Osteoblast (primary cell): ENCODE data around the gene LRP1. TPM values are rescaled to one million over a fixed set of nuclear protein-coding genes. Genes with fewer than 3 reads are reported as not detected.

Experiments used
- DNase-seq: peaks from one replicate; pipeline ENCODE4 v3.0.0; 2011; ENCODE audit warnings: low spot score, mixed read lengths; ENCODE audit not compliant: insufficient read length; ENCODE audit errors: missing footprints
- H2AFZ ChIP-seq: 2 replicates; pipeline ENCODE4 v1.6.0; 2011; ENCODE audit warnings: mild to moderate bottlenecking, low read length
- H3K27ac ChIP-seq: 2 replicates; pipeline ENCODE4 v1.5.1; 2011; ENCODE audit warnings: mild to moderate bottlenecking, low read depth, low read length, moderate library complexity
- H3K27me3 ChIP-seq: 2 replicates; pipeline ENCODE4 v1.6.0; 2012; ENCODE audit warnings: mild to moderate bottlenecking, control low read depth, inconsistent platforms, low read length, moderate library complexity; ENCODE audit not compliant: insufficient read depth
- H3K36me3 ChIP-seq: 2 replicates; pipeline ENCODE4 v1.5.1; 2011; ENCODE audit warnings: mild to moderate bottlenecking, low read length, control low read depth, moderate library complexity; ENCODE audit not compliant: insufficient read depth
- H3K4me1 ChIP-seq: 2 replicates; pipeline ENCODE4 v1.5.1; 2011; ENCODE audit warnings: mild to moderate bottlenecking, low read length, control low read depth, moderate library complexity; ENCODE audit not compliant: insufficient read depth
- H3K4me2 ChIP-seq: 2 replicates; pipeline ENCODE4 v1.6.0; 2011; ENCODE audit warnings: mild to moderate bottlenecking, low read length; ENCODE audit not compliant: insufficient read depth
- H3K4me3 ChIP-seq: fragments of 200-600 bp; sonication (generic); 3 replicates; pipeline ENCODE4 v1.5.1; 2012; ENCODE audit warnings: mild to moderate bottlenecking, low read length, inconsistent platforms; ENCODE audit not compliant: insufficient read depth
- H3K79me2 ChIP-seq: 2 replicates; pipeline ENCODE4 v1.6.0; 2012; ENCODE audit warnings: mild to moderate bottlenecking, low read length, control low read depth, inconsistent platforms; ENCODE audit not compliant: insufficient read depth
- H3K9me3 ChIP-seq: 2 replicates; pipeline ENCODE4 v1.5.1; 2011; ENCODE audit warnings: low read depth, low read length, control low read depth
- H4K20me1 ChIP-seq: 2 replicates; pipeline ENCODE4 v1.6.0; 2012; ENCODE audit warnings: mild to moderate bottlenecking, low read length, control low read depth; ENCODE audit not compliant: insufficient read depth
- total RNA-seq: library from RNA; depleted of rRNA; stranded (reverse); fragments of >200 nt; gene quantifications from 2 replicates; pipeline ENCODE4 v1.2.3, GENCODE V29; 2012
- TF ChIP-seq, protein P1 (sequence below): IDR thresholded peaks from 2 replicates; pipeline ENCODE4 v1.5.1; 2011; ENCODE audit warnings: mild to moderate bottlenecking, low read depth, low read length, moderate library complexity; ENCODE audit errors: extremely low read depth

LRP1 gene
- total RNA-seq, 1 donor, result 744 TPM

DNA sequence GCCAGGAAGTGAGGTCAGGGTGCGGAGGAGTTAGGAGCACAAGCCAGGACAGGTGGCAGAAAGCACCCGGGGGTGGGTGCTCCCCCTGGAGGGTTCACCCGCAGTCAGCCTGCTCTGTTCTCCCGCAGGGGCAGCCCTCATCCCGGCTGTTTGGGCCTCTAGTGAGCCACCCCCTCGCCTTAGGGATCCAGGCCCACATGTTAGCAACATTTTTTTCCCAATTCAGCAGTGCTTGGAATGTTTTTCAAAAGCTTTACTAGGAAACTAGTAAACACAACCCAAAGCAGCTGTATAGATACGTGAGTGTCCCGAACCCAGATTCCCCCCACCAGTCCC lies 59.8 kb downstream of the LRP1 start:
- TF ChIP-seq, protein P1, sequence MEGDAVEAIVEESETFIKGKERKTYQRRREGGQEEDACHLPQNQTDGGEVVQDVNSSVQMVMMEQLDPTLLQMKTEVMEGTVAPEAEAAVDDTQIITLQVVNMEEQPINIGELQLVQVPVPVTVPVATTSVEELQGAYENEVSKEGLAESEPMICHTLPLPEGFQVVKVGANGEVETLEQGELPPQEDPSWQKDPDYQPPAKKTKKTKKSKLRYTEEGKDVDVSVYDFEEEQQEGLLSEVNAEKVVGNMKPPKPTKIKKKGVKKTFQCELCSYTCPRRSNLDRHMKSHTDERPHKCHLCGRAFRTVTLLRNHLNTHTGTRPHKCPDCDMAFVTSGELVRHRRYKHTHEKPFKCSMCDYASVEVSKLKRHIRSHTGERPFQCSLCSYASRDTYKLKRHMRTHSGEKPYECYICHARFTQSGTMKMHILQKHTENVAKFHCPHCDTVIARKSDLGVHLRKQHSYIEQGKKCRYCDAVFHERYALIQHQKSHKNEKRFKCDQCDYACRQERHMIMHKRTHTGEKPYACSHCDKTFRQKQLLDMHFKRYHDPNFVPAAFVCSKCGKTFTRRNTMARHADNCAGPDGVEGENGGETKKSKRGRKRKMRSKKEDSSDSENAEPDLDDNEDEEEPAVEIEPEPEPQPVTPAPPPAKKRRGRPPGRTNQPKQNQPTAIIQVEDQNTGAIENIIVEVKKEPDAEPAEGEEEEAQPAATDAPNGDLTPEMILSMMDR, result no peak

DNA sequence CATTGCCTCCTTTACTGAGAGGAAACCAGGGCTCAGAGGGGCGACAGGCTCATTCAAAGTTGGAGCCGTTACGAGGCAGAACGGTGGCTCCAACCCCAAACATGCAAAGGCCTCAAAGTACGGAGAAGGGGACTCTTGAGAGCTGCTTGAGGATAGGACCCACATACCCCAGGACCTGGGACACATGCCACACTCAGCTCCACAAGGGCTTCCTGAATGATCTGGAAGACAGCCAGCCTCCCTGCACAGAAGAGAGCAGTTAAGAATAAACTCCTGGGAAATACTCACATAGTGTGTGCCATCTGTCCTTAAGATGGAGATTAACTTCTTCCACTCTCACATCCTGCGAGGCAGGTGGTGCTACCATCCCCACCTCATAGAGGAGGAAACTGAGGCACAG lies 61.8 kb downstream of the LRP1 start:
- Histone ChIP-seq H3K36me3 (peaks cover 98% of the 10 kb centered on the region), H3K4me2 (no peak overlapping the region), H3K79me2 (peaks cover 44% of the 10 kb centered on the region), H3K9me3 (no peaks in the 10 kb centered on the region), H3K27me3 (no peaks in the 10 kb centered on the region), H2AFZ (no peak overlapping the region), H3K27ac (no peak overlapping the region), H3K4me1 (no peaks in the 10 kb centered on the region), H4K20me1 (peaks cover 57% of the 10 kb centered on the region), H3K4me3 (no peak overlapping the region)
- no peak for DNase-seq
- TF ChIP-seq, protein P1, result no peak

More for the DNA sequence above, 59.8 kb downstream of the LRP1 start:
- no peak overlapping the region for H2AFZ ChIP-seq
- H3K4me2 ChIP-seq, result no peak overlapping the region
- no peak overlapping the region for H3K4me3 ChIP-seq
- H4K20me1 ChIP-seq, result peaks cover 56% of the 10 kb centered on the region
- no peaks in the 10 kb centered on the region for H3K9me3 ChIP-seq
- no peak overlapping the region for H3K27ac ChIP-seq
- no peaks in the 10 kb centered on the region for H3K4me1 ChIP-seq
- no peak for DNase-seq
- peaks cover 98% of the 10 kb centered on the region for H3K36me3 ChIP-seq
- peaks cover 49% of the 10 kb centered on the region for H3K79me2 ChIP-seq
- H3K27me3 ChIP-seq, result no peaks in the 10 kb centered on the region

DNA sequence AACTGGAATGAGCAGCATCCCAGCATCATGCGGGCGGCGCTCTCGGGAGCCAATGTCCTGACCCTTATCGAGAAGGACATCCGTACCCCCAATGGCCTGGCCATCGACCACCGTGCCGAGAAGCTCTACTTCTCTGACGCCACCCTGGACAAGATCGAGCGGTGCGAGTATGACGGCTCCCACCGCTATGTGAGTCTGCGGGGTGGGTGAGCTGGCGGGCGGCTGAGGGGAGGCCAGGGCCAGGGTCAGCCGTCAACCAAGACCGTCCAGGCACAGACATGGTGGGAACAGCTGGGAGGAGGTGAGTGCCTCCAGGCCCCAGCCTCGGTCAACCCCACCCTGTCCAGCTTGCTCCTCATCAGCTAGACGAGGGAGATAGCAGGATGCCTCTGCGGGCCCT lies 62.5 kb downstream of the LRP1 start:
- TF ChIP-seq, protein P1, result no peak
- H3K27me3 ChIP-seq, result no peaks in the 10 kb centered on the region
- H3K79me2 ChIP-seq, result peaks cover 44% of the 10 kb centered on the region
- no peak for DNase-seq
- no peaks in the 10 kb centered on the region for H3K4me1 ChIP-seq
- H3K36me3 ChIP-seq, result peaks cover 98% of the 10 kb centered on the region
- no peak overlapping the region for H3K4me2 ChIP-seq
- H3K4me3 ChIP-seq, result no peak overlapping the region
- H3K9me3 ChIP-seq, result no peaks in the 10 kb centered on the region
- H3K27ac ChIP-seq, result no peak overlapping the region
- H2AFZ ChIP-seq, result no peak overlapping the region
- H4K20me1 ChIP-seq, result peaks cover 58% of the 10 kb centered on the region

DNA sequence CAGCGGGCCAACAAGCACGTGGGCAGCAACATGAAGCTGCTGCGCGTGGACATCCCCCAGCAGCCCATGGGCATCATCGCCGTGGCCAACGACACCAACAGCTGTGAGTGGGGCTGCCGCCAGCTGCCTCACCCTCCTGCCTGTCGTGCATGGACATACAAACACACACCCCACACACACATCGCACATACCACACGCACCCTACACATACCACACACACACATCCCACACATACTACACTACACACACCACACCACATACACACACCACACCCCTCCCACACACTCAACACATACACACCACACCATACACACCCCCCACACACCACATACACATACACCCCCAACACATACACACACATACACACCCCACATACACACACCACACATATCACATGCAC lies 63.1 kb downstream of the LRP1 start:
- Histone ChIP-seq H3K27ac (no peak overlapping the region), H3K4me1 (no peaks in the 10 kb centered on the region), H3K4me3 (no peak overlapping the region), H3K36me3 (peaks cover 98% of the 10 kb centered on the region), H3K4me2 (no peak overlapping the region), H3K9me3 (no peaks in the 10 kb centered on the region), H4K20me1 (peaks cover 58% of the 10 kb centered on the region), H3K27me3 (no peaks in the 10 kb centered on the region), H3K79me2 (peaks cover 44% of the 10 kb centered on the region), H2AFZ (no peak overlapping the region)
- TF ChIP-seq, protein P1, result no peak
- DNase-seq, result no peak
